M059J (cell line): ENCODE results near the gene TFDP3. TPM values are rescaled to one million over a fixed set of nuclear protein-coding genes. Genes with fewer than 3 reads are reported as not detected.

Experiments
- DNase-seq: peaks from one replicate; pipeline ENCODE4 v3.0.0-alpha.2; 2012; ENCODE audit warnings: low read depth
- total RNA-seq: library from RNA; depleted of rRNA; stranded (reverse); fragments of >200 nt; shearing (Covaris generic); gene quantifications from 2 replicates; pipeline ENCODE4 v1.2.3, GENCODE V29; 2014; rRNA removed

TFDP3 gene
- total RNA-seq, result not detected in 2 replicates

DNA sequence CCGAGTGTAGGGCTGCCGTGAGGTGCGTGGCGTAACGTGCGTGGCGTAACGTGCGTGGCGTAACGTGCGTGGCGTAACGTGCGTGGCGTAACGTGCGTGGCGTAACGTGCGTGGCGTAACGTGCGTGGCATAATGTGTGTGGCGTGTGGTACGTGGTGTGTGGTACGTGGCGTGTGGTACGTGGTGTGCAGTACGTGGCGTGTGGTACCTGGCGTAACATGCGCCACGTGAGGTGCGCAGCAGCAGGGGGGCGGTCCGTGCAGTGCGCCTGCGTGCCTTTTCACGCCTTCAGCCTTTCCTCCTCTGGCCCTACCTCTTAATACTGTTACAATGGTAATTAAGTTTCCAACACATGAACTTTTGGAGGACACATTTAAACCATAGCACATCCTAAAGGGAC is at the start of gene TFDP3:
TSS of gene TFDP3 (minus strand) at position 26 of the 400 bp plus-strand sequence. CDS start 95 bp downstream, outside the sequence.
- DNase-seq, result no peak

DNA sequence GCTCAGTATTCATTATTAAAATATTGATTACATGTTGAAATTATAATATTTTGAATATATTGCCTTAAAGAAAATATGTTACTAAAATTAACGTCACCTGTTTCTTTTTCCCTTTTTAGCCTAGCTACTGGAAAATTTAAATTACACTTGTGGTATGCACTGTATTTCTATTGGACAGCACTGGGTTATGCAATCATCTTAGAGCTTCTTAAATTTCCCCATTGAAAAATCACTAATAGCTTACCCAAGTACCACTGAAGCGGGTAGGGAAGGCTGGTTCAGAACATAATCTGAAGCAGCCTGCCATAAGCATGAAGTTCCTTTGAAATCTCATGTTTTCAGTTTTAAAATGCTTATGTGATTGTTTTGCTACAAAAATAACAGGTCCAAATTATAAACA is 49.5 kb upstream of the TFDP3 start:
- no peak for DNase-seq

DNA sequence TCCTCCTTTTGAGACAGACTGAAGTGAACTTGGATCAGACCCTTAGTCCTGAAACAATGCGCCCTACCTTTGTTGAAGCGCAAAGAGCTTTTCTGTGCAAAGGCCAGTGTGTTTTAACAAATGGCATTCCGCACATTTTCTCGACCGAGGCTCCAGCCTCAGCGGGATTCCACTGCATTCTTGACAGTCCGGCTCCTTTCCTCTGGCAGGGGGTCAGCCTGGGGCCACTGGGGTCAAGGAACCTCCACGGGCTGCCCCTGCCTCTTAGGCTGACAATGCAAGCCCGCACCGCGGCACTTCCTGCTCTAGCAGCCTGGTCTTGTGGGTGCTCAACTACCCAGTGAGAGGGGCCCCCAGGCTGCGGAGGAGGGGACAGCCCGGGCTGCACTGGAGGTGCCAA is 47.2 kb upstream of the TFDP3 start:
- DNase-seq, result peak; percentile 57

GRCh38 chrX:133258481-133258880 is 40.3 kb upstream of the TFDP3 start:
- DNase-seq, result peak; percentile 85

- peak; percentile 91 for DNase-seq
These were observed 36.5 kb upstream of the TFDP3 start for GRCh38 chrX:133254666-133255065.

DNA sequence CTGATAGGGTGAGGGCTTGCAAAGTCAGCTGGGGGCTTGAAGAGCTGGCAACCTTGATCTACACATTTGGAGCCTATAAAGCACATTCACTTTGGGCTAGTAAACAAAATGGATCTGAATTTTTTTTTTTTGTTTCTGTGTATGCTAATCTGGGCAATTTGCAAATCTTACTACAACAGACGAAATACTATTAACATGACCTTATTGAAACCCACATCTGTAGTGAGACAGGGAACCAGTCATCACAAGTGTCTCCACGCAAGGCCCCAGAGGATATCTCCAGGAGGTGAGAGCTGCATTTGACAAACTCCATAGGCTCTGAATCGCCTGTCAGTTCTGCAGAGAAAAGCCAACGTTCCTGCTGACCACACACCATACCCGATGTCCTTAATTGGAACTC is 33.0 kb upstream of the TFDP3 start:
- no peak for DNase-seq

DNA sequence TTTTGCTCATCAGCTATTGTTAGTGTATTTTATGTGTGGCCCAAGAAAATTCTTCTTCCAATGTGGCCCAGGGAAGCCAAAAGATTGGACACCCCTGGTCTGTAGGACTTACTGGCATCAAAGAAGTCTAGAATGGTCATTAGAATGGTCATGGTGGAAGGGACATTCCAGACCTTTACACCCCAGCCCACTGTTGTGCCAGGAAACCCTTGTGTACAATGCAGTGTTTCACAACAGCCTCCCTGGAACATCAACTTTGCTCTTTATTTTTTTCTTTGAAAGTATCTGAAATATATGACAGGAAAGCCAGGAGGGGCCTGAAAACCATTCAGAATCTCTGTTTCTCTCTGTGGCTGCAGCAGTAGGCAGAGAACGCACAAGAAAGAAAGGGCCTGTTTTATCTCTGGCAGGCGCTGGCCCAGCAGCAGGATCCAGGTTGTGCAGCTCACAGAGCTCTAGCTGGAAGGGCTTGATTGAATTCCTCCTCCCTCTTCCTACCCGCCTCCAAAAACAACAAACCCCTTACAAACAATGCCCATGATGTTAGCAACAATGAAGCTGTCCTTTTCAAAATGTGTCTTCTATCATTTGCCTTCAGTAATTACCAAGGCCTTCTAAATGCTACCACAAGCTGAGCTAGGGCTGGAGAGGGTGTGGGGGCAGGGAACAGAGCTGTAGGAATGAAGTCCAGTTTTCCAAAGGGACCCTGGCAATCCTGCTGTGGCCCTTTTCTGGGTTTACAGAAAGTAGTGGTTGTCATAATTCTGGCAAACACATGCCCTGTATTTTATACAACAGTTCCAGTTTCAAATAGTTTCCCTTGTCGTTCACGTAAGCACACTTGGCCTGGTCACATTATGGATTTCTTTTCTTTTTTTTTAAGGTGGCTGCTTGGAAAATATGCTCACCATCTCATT is 32.3 kb upstream of the TFDP3 start:
- DNase-seq, result no peak

GRCh38 chrX:133249266-133250058 is 31.3 kb upstream of the TFDP3 start:
- DNase-seq, result peak; percentile 26

DNA sequence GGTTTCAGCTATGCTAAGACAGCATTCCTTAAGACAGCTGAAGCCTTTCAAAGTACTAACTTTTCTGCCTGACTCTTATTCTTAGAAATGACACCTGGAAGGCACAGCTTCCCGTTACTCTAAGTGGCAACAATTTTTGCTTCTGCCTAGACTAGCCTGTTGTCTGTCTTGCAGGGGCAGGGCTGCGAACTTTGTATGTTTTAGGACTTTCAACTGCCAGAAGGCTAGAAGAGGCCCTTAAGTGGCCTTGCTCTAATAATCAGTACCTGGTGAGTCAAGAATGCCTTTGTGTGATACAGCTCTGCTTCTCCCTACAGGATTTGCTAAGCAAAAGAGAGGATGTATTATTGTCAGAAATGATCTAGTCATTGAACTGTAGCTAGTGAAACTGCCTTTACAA is 30.0 kb upstream of the TFDP3 start:
- DNase-seq, result no peak

GRCh38 chrX:133246921-133247320 is 28.8 kb upstream of the TFDP3 start:
- DNase-seq, result no peak

- DNase-seq, result no peak
These were observed 17.7 kb upstream of the TFDP3 start for GRCh38 chrX:133235830-133236229.

- DNase-seq, result no peak
These were observed 14.2 kb upstream of the TFDP3 start for GRCh38 chrX:133232331-133232730.

DNA sequence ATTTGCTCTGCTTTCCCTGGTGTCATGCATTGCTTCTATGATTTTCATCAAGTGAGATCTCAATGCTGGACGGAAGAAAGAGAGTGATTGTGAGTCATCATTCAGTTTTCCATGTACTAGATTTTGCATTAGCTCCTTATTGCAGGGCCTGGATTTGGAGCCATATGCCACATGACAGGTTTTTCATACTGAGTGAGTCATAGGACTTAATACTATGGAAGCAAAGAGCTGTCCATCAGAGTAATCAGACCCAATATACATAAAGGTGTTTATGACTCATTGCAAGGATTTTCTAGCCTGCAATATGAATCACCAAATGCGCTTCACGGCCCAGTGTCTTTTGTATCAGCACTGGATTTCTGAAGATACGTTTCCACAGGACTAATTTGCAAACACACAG is 11.2 kb upstream of the TFDP3 start:
- DNase-seq, result peak; percentile 54

GRCh38 chrX:133215747-133216146 is 2.4 kb downstream of the TFDP3 start:
- peak; percentile 34 for DNase-seq

- DNase-seq, result no peak
These were observed 3.1 kb downstream of the TFDP3 start for GRCh38 chrX:133215017-133215416.

DNA sequence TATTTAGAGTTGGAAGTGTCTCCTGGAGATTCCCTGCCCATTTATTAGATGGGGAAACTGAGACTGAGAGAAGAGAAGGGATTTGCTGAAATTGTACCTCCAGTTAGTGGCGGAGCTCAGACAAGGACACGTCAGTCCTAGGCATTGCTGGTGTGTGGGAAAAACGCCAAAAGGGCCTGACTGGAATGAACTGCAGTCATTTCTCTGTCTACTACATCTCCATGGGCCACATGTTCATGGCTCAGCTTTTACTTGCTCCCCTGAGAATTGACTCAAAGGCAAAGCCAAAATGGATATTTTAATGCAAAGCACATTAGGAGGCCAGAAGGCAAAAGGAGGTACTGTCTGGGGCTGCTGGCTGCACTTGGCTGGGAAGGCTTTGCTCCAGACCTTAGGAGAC is 3.9 kb downstream of the TFDP3 start:
- DNase-seq, result no peak

- DNase-seq, result peak; percentile 11
These were observed 5.0 kb downstream of the TFDP3 start for GRCh38 chrX:133213117-133213516.

GRCh38 chrX:133207751-133208150 is 10.4 kb downstream of the TFDP3 start:
- no peak for DNase-seq

DNA sequence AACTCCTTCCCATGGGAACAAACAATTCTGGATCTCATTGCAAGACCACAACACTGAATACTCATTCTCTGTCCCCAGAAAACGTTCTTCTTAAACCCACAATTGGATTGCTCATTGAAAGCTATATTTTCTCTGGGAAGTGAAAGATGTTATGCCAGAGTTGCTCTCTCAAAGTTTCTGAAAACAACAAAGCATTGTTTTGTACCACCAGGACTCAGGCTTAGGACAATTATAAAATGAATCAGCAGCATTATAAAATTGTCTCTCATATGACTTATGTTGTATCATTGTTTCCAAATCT is 26.5 kb downstream of the TFDP3 start:
- peak; percentile 13 for DNase-seq

DNA sequence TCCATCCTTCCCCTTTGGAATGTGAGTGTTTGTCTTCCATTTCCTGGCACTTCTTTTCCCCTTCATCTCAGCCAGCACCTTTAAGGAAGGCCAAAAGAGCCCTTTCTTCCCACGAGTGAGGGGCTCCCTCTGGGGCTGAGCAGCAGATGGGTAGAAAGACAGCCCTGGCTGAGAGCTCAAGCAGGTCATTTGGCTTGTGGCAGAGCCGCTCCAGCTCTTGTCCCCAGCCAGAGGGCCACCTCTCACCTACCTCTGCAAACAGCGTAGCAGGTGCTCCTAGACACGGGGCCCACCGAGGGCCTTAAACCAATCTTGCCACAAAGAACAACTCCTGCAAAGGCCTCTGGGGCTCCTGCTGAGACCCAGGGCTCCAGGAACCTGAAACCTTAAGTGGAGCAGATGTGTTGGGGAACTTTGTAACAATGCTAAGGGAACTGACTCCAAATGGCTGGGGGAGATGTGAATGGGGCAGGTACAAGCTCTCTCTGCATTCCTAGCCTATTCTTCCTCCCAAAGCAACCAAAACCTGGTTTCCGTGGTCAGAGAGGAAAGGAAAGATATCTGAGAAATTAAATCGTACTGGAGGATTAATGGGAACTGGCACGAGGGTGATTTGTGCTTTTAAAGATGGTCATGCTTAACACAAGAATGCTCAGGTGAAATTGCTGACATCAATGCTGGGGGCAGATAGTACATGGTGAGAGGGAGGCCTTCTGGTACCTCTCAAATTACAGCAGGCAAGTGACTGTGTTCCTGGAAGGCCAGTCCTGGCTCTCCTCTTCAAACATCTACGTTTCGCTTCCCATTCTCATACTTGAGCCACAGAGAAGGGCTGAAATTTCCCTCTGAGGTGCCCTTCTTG is 27.0 kb downstream of the TFDP3 start:
- DNase-seq, result no peak

GRCh38 chrX:133189195-133189594 is 29.0 kb downstream of the TFDP3 start:
- no peak for DNase-seq

DNA sequence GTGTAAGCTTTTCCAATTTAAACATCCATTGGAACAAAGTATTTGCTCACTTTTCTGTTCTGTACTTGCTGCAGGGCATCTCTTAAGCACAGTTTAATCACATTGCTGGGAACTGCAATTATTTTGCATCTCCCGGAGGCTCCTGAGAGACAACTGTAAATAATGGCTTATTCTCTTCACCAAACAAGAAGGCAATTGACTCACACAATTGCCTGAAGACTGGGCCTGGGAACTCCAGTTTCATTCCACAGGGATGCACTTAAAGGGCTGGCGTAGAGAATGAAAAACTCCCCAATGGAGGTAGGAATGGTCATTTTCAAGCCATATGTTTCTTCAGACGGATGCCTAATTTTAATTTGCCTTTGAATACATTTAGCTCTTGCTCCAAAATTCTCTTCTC is 29.5 kb downstream of the TFDP3 start:
- no peak for DNase-seq
